Fibroblast of mammary gland (primary cell): ENCODE measurements around the gene HYI.
"Not testable (repeated sequence)": the region's sequence is repeated elsewhere in the genome, so short reads cannot be mapped to it uniquely, and the experiment has no call there.

ENCODE experiments used
- DNase-seq: peaks from one replicate; pipeline ENCODE4 v3.0.0-alpha.2; 2010; ENCODE audit warnings: low read depth
- H3K4me3 ChIP-seq: 2 replicates; pipeline ENCODE4 v1.5.1; 2011; ENCODE audit warnings: low read depth, mild to moderate bottlenecking, low read length, moderate library complexity; ENCODE audit not compliant: control insufficient read depth
- TF ChIP-seq, protein P1 (sequence below): conservative IDR thresholded peaks from 2 replicates; pipeline ENCODE4 v1.5.1; 2011; ENCODE audit warnings: low read depth, low read length, inconsistent platforms; ENCODE audit not compliant: control insufficient read depth, insufficient read depth

HYI gene

DNA sequence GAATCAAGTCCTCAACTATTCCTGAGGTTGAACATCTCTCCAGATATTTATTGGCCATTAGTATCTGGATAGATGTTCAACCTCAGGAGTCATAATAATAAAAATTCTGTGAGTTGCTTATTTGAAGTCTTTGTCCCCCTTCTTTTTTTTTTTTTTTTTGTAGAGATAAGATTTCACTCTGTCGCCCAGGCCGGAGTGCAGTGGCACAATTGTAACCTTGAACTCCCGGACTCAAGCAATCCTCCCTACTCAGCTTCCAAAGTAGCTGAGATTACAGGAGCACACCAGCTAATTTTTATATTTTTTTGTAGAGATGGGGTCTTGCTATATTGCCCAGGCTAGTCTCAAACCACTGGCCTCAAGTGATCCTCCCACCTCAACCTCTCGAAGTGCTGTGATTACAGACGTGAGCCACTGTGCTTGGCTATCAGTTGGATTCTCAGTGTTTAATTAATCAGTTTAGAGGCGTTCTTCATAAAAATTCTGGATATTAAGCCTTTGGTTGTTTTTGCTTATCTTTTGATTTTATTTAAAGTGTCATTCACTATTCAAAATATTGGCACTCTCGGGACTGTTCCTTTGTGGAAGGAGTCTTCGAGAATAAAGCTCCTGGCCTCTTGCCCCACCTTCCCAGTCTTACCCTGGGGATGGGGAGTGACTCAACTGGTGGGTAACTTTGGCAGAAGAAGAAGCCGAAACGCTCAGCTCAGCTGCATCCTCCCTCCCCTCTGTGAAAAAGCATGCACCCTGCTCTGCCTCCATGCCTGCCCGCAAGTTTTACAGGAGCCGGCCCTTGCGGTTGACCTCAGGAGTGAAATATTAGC lies 11.2 kb upstream of the HYI start:
- H3K4me3 ChIP-seq, result no peak overlapping the region
- TF ChIP-seq, protein P1, sequence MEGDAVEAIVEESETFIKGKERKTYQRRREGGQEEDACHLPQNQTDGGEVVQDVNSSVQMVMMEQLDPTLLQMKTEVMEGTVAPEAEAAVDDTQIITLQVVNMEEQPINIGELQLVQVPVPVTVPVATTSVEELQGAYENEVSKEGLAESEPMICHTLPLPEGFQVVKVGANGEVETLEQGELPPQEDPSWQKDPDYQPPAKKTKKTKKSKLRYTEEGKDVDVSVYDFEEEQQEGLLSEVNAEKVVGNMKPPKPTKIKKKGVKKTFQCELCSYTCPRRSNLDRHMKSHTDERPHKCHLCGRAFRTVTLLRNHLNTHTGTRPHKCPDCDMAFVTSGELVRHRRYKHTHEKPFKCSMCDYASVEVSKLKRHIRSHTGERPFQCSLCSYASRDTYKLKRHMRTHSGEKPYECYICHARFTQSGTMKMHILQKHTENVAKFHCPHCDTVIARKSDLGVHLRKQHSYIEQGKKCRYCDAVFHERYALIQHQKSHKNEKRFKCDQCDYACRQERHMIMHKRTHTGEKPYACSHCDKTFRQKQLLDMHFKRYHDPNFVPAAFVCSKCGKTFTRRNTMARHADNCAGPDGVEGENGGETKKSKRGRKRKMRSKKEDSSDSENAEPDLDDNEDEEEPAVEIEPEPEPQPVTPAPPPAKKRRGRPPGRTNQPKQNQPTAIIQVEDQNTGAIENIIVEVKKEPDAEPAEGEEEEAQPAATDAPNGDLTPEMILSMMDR, result no peak
- peak; percentile 58 for DNase-seq

DNA sequence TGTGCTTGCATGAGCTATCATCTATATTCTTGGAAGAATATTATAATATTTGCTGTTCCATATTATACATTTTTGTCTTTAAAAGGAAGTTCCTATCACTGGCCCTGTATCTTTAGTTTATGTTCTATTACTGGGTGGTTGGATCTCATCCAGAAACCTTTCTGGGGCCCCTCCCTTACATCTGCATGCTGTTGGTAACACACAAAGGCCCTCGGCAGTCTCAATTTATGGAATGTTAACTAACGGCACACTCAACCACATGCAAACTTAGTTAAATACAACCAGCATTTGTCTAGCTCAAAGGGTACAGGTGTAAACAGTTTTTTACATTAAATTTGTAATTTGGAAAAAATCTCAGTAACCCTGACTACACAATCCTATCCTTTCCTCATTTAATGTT lies 9.7 kb upstream of the HYI start:
- TF ChIP-seq, protein P1, result no peak
- DNase-seq, result no peak
- H3K4me3 ChIP-seq, result no peak overlapping the region

DNA sequence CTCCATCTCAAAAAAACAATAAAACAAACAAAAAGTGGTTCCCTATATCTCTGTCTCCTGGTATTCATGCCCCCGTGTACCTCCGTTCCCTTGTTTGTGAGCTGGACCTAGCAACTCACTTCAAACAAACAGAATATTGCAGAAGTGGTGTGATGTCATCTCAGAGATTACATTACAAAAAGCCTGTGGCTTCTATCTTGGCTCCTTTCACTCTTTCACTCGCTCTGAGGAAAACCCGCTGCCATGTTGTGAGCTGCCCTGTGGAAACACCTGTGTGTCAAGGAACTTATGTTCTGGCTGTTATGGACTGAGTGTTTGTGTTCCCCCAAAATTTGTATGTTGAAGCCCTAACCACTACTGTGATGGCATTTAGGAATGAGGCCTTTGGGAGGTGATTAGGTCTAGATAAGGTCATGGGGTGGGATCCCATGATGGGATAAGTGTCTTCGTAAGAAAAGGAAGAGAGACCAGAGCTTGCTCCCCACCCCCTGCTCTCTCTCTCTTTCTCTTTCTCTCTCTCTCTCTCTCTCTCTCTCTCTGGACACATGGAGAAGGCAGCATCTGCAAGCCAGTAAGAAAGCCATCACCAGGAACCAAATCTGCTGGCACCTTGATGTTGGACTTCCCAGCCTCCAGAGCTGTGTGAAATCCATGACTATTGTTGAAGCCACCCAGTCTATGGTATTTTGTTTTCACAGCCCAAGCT lies 7.4 kb upstream of the HYI start:
- DNase-seq, result no peak
- TF ChIP-seq, protein P1, result no peak
- H3K4me3 ChIP-seq, result no peak overlapping the region

DNA sequence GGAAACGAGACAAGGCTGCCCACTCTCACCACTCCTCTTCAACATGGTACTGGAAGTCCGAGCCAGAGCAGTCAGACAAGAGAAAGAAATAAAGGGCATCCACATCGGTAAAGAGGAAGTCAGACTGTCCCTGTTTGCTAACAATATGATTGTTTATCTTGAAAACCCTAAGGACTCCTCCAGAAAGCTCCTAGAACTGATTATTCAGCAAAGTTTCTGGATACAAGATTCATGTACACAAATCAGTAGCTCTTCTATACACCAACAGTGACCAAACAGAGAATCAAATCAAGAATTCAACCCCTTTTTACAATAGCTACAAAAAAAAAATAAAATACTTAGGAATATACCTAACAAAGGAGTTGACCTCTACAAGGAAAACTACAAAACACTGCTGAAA lies 4.6 kb upstream of the HYI start:
- DNase-seq, result not testable (repeated sequence)

DNA sequence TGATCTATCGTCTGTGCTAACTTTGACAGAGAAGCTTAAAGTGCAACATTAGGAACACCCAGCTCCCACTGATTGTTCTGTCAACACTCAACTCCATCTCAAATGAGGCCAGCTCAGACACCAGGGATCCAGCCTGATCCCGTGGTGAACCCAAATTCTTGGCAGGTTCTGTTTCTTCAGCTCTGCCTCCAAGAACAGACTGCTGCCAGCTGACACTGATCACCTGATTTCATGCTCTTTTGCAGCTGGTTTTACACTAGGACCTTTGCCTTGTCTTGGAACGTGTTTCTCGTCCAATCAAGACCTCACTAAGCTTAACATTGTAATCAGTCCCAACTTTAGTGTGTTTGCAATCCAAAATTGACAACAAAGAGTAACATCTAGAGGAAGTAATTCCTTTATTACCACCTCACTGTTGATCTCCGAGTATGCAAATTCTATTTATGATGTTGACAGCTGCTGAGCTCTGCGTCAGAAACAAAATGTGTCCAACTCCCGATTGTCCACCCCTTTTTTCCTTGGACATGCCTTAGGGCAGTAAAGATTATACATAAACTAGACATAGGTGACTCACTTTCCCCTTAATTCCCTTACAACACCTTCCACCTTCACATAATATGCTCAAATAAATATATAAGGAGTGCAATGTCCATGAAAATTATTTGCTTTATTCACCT lies 1.6 kb upstream of the HYI start:
- H3K4me3 ChIP-seq, result no peak overlapping the region
- TF ChIP-seq, protein P1, result no peak
- no peak for DNase-seq

More for the DNA sequence above, 4.6 kb upstream of the HYI start:
- H3K4me3 ChIP-seq, result not testable (repeated sequence)

DNA sequence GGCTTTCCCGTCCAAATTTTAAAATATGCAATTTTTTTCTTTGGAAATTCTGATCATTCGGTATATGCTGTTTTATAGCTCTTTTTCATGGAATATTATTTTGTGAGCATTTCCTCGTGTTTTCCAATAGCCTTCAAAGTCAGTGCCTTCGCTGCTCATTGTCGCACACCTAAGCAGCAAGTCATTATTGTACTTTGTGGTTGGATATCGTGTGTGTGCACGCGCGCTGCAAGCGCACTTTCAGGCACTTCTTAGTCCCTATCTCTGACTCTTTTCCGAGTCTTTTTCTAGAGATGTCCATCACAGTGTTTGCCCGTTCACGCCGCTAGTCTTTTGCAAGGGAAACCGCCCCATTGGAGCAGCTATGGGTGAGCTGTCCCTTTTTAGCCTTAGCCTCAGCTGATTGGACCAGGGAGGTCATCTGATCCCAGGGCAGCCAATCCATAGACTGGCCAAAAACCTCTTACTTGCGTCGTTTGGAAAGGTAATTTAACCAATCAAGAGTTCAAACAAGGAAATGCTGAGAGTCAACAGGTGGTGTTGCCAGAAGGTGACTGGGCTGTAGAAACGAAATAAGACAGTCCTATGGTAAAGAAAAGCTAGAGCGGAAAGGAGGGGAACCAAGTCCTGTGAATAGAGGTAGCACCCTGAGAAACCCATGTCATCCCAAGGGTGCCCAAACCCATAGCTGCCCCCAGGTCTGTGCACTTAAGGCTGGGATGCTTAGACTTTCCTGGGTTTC lies 710 bp upstream of the HYI start:
- H3K4me3 ChIP-seq, result peak overlapping the region; percentile 46
- TF ChIP-seq, protein P1, result no peak
- DNase-seq, result peak; percentile 88
